Thyroid gland (tissue), 4 donors: ENCODE data around the gene ALAS2. TPM values are rescaled to one million over a fixed set of nuclear protein-coding genes. Genes with fewer than 3 reads are reported as not detected.

Experiments
- DNase-seq, 2 donors: peaks; one replicate each; pipeline ENCODE4 v3.0.0-alpha.2; 2019
- H3K27ac ChIP-seq, 3 donors: fragments of 200-600 bp; sonication (generic); 1 replicate in 2 of 3; 2 replicates in 1 of 3; pipeline ENCODE4 v1.5.1; 2016 to 2019; ENCODE audit warnings: mild to moderate bottlenecking in 1 of 3, moderate library complexity in 1 of 3
- H3K27me3 ChIP-seq: fragments of 200-600 bp; sonication (generic); one replicate; pipeline ENCODE4 v1.5.1; 2019
- H3K36me3 ChIP-seq, 2 donors: fragments of 200-600 bp; sonication (generic); one replicate each; pipeline ENCODE4 v1.5.1; 2016 to 2019
- H3K4me1 ChIP-seq, 2 donors: fragments of 200-600 bp; sonication (generic); one replicate each; pipeline ENCODE4 v1.5.1; 2017 to 2019
- H3K4me3 ChIP-seq, 3 donors: fragments of 200-600 bp; sonication (generic); replicated peaks in 1 of 3; 1 replicate in 2 of 3; 2 replicates in 1 of 3; pipeline ENCODE4 v1.5.1; 2016; ENCODE audit warnings: mild to moderate bottlenecking in 1 of 3
- H3K9me3 ChIP-seq: fragments of 200-600 bp; sonication (generic); one replicate; pipeline ENCODE4 v1.5.1; 2017
- POLR2A ChIP-seq, 2 donors: fragments of 450-650 bp; IDR thresholded peaks; one replicate each; pipeline ENCODE4 v1.6.1; 2017; ENCODE audit warnings: antibody characterized with exemption in 2 of 2, mild to moderate bottlenecking in 2 of 2, moderate library complexity in 1 of 2
- WGBS, 2 donors: methylation state at CpG; one replicate each; pipeline ENCODE4 v1.1.5; 2017; 5-methylcytosine and 5-hydroxymethylcytosine counted together
- intact Hi-C: fragments of 100-400 bp; cut with DNase I; formaldehyde crosslinking; loops from one replicate; pipeline ENCODE4 v1.15.1; 2023
- total RNA-seq, 4 donors: library from RNA; depleted of rRNA; stranded (reverse); fragments of >200 nt; gene quantifications; one replicate each; pipeline ENCODE4 v1.2.3, GENCODE V29; 2016
- TF ChIP-seq, protein P1 (sequence below), 6 experiments: fragments of 200-600 bp in 3 of 6; fragments of 450-650 bp in 3 of 6; sonication (generic) in 3 of 6; IDR thresholded peaks; one replicate each; pipeline ENCODE4 v1.5.1; 2016 to 2019; ENCODE audit warnings: antibody characterized with exemption in 6 of 6, mild to moderate bottlenecking in 2 of 6, inconsistent platforms in 1 of 6, moderate library complexity in 1 of 6

The ALAS2 gene
- total RNA-seq, 4 donors from 2014 or later, result not detected

- H3K27ac ChIP-seq, result no peak overlapping the region
- WGBS, 2 donors, result 93 to 95% methylated on average over 1 of the region's 1 CpG
- no peak for DNase-seq
- no peaks in the 10 kb centered on the region for H3K27me3 ChIP-seq
- no peak for TF ChIP-seq POLR2A (IDR thresholded peaks at IDR 0.05)
- TF ChIP-seq, protein P1, sequence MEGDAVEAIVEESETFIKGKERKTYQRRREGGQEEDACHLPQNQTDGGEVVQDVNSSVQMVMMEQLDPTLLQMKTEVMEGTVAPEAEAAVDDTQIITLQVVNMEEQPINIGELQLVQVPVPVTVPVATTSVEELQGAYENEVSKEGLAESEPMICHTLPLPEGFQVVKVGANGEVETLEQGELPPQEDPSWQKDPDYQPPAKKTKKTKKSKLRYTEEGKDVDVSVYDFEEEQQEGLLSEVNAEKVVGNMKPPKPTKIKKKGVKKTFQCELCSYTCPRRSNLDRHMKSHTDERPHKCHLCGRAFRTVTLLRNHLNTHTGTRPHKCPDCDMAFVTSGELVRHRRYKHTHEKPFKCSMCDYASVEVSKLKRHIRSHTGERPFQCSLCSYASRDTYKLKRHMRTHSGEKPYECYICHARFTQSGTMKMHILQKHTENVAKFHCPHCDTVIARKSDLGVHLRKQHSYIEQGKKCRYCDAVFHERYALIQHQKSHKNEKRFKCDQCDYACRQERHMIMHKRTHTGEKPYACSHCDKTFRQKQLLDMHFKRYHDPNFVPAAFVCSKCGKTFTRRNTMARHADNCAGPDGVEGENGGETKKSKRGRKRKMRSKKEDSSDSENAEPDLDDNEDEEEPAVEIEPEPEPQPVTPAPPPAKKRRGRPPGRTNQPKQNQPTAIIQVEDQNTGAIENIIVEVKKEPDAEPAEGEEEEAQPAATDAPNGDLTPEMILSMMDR (IDR thresholded peaks at IDR 0.05), result no peak
- no peaks in the 10 kb centered on the region for H3K36me3 ChIP-seq
- intact Hi-C loops, result no loop called here
- H3K4me3 ChIP-seq, result no peak overlapping the region
- no peaks in the 10 kb centered on the region for H3K9me3 ChIP-seq
- H3K4me1 ChIP-seq, result no peaks in the 10 kb centered on the region
These were observed 69.0 kb downstream of the ALAS2 start for GRCh38 chrX:54961750-54962149.

Other genes with a start within 250 kb of the ALAS2 start
- gene ITIH6, start 232.7 kb downstream of the ALAS2 start, total RNA-seq, result not detected
- 100 to 1,000 TPM; 176 to 324 (median 272) TPM for gene MAGED2, start 223.2 kb downstream of the ALAS2 start, total RNA-seq
- 10 to 100 TPM; 16.7 to 42.1 (median 23.3) TPM for gene TRO, start 110.2 kb downstream of the ALAS2 start, total RNA-seq
- gene PFKFB1, start 36.8 kb downstream of the ALAS2 start, total RNA-seq, result 1 to 10 TPM in 2 of 4 donors, under 1 TPM in 2; 0.56 to 1.3 (median 0.93) TPM
- 10 to 100 TPM in 2 of 4 donors, 1 to 10 TPM in 2; 7.0 to 13.9 (median 9.7) TPM for gene APEX2, start 30.6 kb downstream of the ALAS2 start, total RNA-seq
- gene PAGE2B, start 44.1 kb upstream of the ALAS2 start, total RNA-seq, result not detected
- gene PAGE2, start 58.0 kb upstream of the ALAS2 start, total RNA-seq, result not detected
- not detected for gene PAGE5, start 189.4 kb upstream of the ALAS2 start, total RNA-seq
- gene PAGE3, start 233.9 kb upstream of the ALAS2 start, total RNA-seq, result not detected